ENCODE measurements around the gene CRYBG1.
A peak's percentile ranks its signal among the peaks of the same experiment; 100 is the strongest.

CRYBG1 gene

DNA sequence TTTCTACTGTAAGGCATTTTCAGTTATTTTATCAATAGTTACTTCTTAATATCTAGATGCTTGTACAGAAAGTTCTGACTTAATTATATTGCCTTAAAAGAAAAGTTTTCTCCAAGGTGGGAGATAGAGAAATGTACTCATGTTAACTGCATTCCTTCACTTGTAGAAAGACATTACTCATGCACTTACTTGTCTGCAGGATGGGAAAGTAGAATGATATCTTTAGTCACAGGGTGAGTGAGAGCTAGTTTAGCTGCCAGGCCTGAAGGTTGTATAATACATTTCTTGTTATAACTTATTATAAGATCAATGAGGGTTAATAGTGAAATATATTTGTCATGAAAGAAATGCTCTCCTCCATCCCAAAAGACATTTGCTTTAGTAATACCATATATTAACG is 92.1 kb downstream of the CRYBG1 start:
- Mint-ChIP-seq H3K4me3 (no peak overlapping the region), H3K9me3 (no peaks in the 10 kb centered on the region), H3K27me3 (no peaks in the 10 kb centered on the region), H3K27ac (no peak overlapping the region), H3K4me1 (ENCODE audit: low read depth) (peaks cover 10% of the 10 kb centered on the region), H3K36me3 (ENCODE audit: low read depth) (no peaks in the 10 kb centered on the region)

DNA sequence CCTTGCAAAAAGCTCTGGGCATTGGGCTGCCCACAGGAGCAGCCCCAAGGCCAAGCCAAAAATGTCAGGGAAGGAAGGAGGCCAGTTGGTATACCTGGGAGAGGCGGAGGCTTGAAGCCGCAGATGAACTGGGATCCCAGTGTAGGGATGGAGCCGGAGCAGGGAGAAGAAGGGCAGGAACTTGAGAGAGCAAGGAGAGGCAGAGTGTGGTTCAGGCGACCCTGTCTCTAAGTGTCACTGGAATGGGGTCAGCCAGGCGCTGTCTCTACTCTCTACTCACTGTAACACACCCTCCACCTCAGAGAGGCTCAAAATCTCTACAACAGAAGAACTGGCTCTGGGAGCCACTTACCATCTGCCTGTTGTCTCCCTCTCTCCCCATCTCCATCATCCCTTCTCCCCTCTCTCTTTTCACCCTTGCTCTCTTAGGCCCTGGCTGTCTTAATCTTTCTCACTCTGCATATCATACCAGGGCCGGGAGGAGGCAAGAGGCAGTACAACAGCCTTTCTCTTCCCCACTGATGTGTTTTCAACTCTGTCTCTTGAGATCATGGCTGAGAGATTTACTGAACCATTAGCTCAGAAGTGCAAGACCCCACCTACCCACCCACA is 93.3 kb downstream of the CRYBG1 start:
- Mint-ChIP-seq H3K4me3 (no peak overlapping the region), H3K4me1 (ENCODE audit: low read depth) (no peaks in the 10 kb centered on the region), H3K27me3 (no peaks in the 10 kb centered on the region), H3K27ac (no peak overlapping the region), H3K9me3 (no peaks in the 10 kb centered on the region), H3K36me3 (ENCODE audit: low read depth) (no peaks in the 10 kb centered on the region)

DNA sequence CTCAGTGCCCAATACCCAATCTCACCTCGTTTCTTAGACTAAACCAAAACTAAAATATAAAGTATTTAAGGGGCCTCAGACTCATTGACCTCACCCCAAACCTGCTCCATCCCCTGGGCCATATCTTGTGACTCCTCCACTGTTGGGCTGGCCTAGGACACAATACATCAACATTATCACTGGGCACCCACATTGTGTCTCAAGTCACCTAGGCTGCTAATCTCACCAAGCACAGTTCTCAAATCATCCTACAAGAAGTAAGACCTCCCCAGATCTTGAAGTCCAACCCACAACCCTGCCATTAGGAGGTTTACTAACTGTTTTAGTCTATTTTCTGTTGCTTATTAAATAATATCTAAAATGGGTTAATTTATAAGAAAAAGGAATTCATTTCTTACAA is 96.2 kb downstream of the CRYBG1 start:
- H3K27me3 Mint-ChIP-seq, result no peaks in the 10 kb centered on the region
- no peaks in the 10 kb centered on the region for H3K9me3 Mint-ChIP-seq
- H3K27ac Mint-ChIP-seq, result peak overlapping the region; percentile 4
- H3K4me3 Mint-ChIP-seq, result no peak overlapping the region
- no peaks in the 10 kb centered on the region for H3K36me3 Mint-ChIP-seq (ENCODE audit: low read depth)
- no peaks in the 10 kb centered on the region for H3K4me1 Mint-ChIP-seq (ENCODE audit: low read depth)

DNA sequence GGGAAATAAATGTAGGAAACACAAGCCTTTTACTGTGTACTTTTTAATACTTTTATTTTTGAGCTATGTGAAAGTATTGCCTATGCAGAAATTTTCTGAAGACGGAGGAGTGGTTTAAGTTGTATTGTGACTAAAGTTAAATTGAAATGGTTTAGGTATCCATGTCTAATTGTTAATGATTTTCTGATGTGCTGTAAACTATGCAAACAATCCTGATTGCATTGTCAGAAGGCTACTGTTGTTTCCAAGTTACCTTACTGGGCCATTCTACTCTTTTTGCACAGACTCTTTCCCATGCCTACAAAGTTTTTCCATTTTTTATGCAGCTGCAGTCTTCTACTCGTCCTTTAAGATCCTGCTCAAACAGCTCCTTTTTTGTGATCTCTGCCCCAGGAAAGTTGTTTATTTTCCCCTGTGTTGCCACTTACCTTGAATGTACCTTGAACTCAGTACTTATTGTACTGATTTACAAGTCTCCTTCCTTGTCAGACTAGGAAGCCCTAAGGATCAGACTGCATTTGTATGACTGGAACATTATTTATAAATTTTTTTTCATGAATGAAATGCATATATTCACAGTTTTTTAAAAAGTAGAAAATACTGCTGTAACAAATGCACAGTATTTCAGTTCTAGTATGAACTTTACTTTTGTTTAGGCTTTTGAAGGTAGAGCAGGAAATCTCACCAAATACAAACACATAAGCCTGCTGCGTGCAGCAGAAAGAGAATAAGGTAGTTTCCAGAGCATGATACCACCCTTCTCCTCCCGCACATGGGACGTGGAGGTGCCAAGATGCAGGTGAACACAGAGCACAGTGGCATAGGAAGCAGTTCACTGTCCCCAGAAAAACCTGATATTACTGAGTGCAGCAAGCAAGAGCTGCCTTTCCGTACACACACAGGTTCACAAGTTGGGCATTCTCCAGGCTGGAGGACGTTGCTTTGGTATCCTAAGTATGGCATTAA is 97.8 kb downstream of the CRYBG1 start:
- Mint-ChIP-seq H3K36me3 (ENCODE audit: low read depth) (no peaks in the 10 kb centered on the region), H3K27me3 (no peaks in the 10 kb centered on the region), H3K9me3 (no peaks in the 10 kb centered on the region), H3K4me3 (no peak overlapping the region), H3K4me1 (ENCODE audit: low read depth) (no peaks in the 10 kb centered on the region), H3K27ac (no peak overlapping the region)

DNA sequence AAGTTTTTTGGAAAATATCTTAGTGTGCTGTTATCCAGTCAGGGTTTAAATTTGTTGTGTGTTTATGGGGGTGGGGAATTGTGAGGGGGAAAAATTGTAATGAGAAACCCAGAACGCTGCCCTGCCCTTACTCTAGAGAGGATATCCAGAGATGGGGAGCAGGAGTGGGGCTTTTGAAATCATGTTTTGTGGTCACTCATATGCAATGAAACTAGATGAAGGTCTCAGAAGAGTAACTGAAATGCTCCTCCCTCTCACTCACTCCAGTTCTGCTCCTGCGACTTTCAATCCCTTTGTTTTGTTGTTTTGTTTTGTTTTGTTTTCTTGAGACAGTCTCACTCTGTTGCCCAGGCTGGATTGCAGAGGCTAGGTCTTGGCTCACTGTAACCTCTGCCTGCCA is 100.0 kb downstream of the CRYBG1 start:
- no peak overlapping the region for H3K27ac Mint-ChIP-seq
- H3K4me1 Mint-ChIP-seq (ENCODE audit: low read depth), result no peaks in the 10 kb centered on the region
- no peak overlapping the region for H3K4me3 Mint-ChIP-seq
- no peaks in the 10 kb centered on the region for H3K36me3 Mint-ChIP-seq (ENCODE audit: low read depth)
- H3K27me3 Mint-ChIP-seq, result no peaks in the 10 kb centered on the region
- H3K9me3 Mint-ChIP-seq, result no peaks in the 10 kb centered on the region

DNA sequence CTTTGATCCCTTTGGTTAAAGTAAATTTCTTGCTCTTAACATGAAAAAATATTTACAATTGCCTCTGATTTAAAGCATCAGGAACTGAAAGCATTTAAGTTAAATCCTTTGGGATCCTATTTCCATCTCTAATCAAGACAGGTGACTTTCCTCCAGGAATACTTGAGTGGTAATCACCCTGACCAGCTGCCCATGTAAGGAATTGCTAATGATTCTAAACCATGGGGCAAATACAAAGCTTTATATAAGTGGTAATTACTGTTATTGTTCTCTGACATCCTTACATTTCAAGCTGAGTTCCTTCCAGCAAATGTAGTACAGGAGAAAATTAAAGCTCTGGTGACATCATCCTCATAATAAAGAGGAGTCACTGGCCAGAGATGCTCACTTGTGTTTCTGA is 100.6 kb downstream of the CRYBG1 start:
- no peaks in the 10 kb centered on the region for H3K36me3 Mint-ChIP-seq (ENCODE audit: low read depth)
- H3K4me3 Mint-ChIP-seq, result no peak overlapping the region
- H3K27ac Mint-ChIP-seq, result no peak overlapping the region
- H3K27me3 Mint-ChIP-seq, result peaks cover 2% of the 10 kb centered on the region
- H3K9me3 Mint-ChIP-seq, result no peaks in the 10 kb centered on the region
- no peaks in the 10 kb centered on the region for H3K4me1 Mint-ChIP-seq (ENCODE audit: low read depth)

DNA sequence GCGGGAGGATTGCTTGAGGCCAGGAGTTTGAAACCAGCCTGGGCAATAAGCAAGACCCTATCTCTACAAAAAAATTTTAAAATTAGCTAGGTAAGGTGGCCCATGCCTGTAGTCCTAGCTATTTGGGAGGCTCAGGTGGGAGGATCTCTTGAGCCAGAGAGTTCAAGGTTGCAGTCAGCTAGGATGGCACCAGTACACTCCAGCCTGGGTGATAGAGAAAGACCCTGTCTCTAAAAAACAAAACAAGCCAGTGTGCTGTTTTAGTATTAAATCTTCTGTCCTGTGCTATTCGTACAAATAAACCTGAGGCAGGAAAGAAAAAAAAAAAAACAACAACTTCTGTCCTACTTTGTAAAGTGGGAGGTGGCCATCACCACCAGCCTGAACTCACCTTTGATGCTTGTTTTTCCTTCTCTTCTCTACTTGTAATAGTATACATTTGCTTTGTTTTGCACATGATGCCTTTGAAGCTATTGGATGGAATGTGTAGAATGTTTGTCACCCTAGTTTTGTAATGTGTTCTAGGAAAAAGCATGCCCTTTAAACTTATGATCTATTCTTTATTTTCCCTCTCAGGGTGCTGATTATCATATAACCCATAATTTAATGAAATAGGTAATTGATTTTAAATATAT is 102.5 kb downstream of the CRYBG1 start:
- H3K27me3 Mint-ChIP-seq, result peaks cover 7% of the 10 kb centered on the region
- H3K4me1 Mint-ChIP-seq (ENCODE audit: low read depth), result no peaks in the 10 kb centered on the region
- no peaks in the 10 kb centered on the region for H3K36me3 Mint-ChIP-seq (ENCODE audit: low read depth)
- H3K4me3 Mint-ChIP-seq, result no peak overlapping the region
- H3K27ac Mint-ChIP-seq, result no peak overlapping the region
- no peaks in the 10 kb centered on the region for H3K9me3 Mint-ChIP-seq

DNA sequence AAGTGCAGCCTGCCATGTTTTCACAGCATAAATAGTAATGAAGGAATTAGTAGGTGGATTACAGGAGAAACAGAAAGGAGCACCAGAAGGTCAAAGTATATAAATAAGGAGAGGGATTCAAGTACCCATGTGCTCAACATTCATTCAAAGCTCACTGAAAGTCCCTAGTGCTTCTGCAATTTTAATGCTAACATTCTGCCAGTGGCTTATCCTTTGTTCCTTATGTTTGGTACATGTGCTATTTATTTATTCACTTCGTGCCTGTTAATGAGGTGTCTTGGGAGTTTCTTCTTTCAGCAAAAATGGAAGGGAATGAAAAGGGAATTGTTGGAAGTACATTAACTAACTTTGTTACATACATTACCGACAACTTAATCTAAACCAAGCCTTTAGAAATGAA is 105.7 kb downstream of the CRYBG1 start:
- no peak overlapping the region for H3K27ac Mint-ChIP-seq
- H3K9me3 Mint-ChIP-seq, result no peaks in the 10 kb centered on the region
- H3K4me3 Mint-ChIP-seq, result no peak overlapping the region

DNA sequence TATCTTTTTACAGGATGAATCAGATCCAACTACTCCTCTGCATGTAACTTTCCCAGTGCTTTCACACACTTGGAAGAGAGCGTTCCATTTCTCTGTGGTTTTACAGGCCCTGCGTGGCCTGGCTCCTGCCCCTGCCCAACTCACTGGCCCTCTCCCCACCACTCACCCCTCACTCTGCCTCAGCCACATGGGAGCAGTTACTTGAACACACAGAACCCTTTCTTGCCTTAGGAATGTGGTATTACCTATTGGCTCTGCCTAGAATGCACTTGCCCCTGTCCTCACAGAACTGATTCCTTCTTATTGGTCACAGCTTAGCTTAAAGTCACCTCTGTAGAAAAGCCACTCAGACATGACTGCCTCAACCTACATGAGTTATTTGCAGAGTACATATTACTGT is 108.4 kb downstream of the CRYBG1 start:
- Mint-ChIP-seq H3K27ac (no peak overlapping the region), H3K4me1 (ENCODE audit: low read depth) (no peaks in the 10 kb centered on the region), H3K9me3 (no peaks in the 10 kb centered on the region), H3K4me3 (no peak overlapping the region), H3K27me3 (peaks cover 7% of the 10 kb centered on the region), H3K36me3 (ENCODE audit: low read depth) (no peaks in the 10 kb centered on the region)

More for the DNA sequence above, 105.7 kb downstream of the CRYBG1 start:
- no peaks in the 10 kb centered on the region for H3K36me3 Mint-ChIP-seq (ENCODE audit: low read depth)
- H3K27me3 Mint-ChIP-seq, result peaks cover 7% of the 10 kb centered on the region
- no peaks in the 10 kb centered on the region for H3K4me1 Mint-ChIP-seq (ENCODE audit: low read depth)

DNA sequence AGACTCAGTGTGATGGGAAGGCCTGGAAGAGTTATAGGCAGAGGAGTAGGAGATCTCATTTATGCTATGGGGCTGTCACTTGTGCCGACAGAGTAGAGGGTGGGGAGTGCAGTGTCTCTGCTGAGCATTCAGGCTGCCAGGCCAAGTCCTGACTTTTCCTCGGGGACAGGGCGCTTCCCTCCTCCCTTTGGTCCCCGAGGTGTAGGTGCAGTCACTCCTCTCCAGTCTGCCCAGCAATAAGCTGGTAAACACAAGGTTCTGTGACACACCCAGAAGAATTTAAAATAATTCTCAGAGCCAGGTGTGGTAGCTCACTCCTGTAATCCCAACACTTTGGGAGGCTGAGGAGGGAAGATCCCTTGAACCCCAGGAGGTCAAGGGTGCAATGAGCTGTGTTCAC is 109.4 kb downstream of the CRYBG1 start:
- no peaks in the 10 kb centered on the region for H3K36me3 Mint-ChIP-seq (ENCODE audit: low read depth)
- no peak overlapping the region for H3K27ac Mint-ChIP-seq
- no peaks in the 10 kb centered on the region for H3K4me1 Mint-ChIP-seq (ENCODE audit: low read depth)
- peaks cover 7% of the 10 kb centered on the region for H3K27me3 Mint-ChIP-seq
- H3K4me3 Mint-ChIP-seq, result no peak overlapping the region
- H3K9me3 Mint-ChIP-seq, result no peaks in the 10 kb centered on the region

DNA sequence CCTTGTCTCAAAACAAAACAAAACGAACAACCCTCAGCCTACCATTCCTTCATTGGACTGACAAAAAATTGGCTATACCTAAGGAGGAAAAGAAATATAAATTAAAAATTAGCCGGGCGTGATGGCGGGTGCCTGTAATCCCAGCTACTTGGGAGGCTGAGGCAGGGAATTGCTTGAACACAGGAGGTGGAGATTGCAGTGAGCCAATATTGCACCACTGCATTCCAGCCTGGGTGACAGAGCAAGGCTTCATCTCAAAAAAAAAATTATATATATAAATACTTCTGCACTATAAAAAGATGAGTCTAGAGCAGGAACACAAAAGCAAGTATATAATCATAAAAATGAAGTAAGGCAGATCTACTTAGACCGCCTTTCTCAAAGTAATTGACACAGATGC is 109.8 kb downstream of the CRYBG1 start:
- H3K27ac Mint-ChIP-seq, result no peak overlapping the region
- no peak overlapping the region for H3K4me3 Mint-ChIP-seq
- H3K36me3 Mint-ChIP-seq (ENCODE audit: low read depth), result no peaks in the 10 kb centered on the region
- peaks cover 7% of the 10 kb centered on the region for H3K27me3 Mint-ChIP-seq
- no peaks in the 10 kb centered on the region for H3K4me1 Mint-ChIP-seq (ENCODE audit: low read depth)
- no peaks in the 10 kb centered on the region for H3K9me3 Mint-ChIP-seq

DNA sequence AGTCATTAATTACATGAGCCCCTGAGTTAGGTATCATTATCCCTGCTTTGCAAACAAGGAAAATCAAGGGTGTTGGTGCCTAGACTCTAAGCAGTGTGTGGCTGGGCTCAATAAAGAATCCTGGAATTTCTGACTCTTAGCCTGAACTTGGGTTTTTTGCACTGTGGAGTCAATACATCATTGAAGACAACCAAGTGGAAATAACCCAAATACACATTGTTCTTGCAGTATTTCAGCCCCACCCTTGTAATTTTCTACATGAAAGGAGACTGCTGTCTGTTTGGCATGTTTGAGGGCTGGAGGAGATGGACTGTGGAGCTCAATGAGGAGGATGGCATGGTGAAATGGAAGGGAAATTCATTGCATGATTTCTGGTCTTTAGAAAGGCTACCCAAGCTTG is 110.3 kb downstream of the CRYBG1 start:
- Mint-ChIP-seq H3K4me1 (ENCODE audit: low read depth) (no peaks in the 10 kb centered on the region), H3K27me3 (peaks cover 7% of the 10 kb centered on the region), H3K27ac (no peak overlapping the region), H3K4me3 (no peak overlapping the region), H3K36me3 (ENCODE audit: low read depth) (no peaks in the 10 kb centered on the region), H3K9me3 (no peaks in the 10 kb centered on the region)

DNA sequence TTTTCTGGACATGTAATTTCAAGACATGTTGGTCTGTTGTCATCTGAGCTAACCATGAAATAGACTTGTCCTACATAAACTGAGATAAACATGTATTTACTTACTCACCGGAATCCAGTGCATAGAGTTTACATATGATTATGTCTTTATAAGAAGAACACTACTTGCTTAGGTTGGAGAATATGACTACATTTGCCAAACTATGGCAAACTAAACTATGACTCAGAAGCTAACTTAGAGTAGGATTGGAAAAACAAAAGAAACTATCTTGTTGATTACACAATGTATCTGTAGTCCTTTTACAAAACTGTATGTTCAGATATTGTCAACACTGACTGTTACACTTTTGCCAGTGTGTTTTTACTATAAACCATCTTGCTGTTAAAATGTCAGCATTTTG is 113.3 kb downstream of the CRYBG1 start:
- H3K4me3 Mint-ChIP-seq, result no peak overlapping the region
- H3K36me3 Mint-ChIP-seq (ENCODE audit: low read depth), result no peaks in the 10 kb centered on the region
- no peaks in the 10 kb centered on the region for H3K27me3 Mint-ChIP-seq
- no peak overlapping the region for H3K27ac Mint-ChIP-seq
- H3K4me1 Mint-ChIP-seq (ENCODE audit: low read depth), result no peaks in the 10 kb centered on the region
- H3K9me3 Mint-ChIP-seq, result no peaks in the 10 kb centered on the region

DNA sequence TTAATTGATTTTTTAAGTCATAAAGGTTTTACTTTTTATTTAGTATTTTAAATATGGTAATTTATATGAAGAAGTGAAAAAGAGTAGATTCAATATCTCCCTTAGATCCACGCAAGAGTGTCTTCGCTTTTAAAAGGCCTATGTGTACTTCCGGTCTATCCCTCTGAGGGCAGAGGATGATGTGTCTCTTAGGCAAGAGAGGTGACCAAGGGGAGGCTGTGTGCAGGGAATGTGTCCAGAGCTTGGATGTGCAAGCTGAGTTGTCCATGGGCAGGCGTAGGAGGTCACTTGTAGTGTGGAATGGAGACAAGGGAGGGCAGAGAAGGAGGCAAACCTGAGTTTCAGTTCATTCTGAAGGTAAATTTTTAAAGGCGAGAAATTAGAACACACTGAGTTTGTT is 113.9 kb downstream of the CRYBG1 start:
- Mint-ChIP-seq H3K36me3 (ENCODE audit: low read depth) (no peaks in the 10 kb centered on the region), H3K4me1 (ENCODE audit: low read depth) (no peaks in the 10 kb centered on the region), H3K9me3 (no peaks in the 10 kb centered on the region), H3K4me3 (no peak overlapping the region), H3K27ac (no peak overlapping the region), H3K27me3 (no peaks in the 10 kb centered on the region)

DNA sequence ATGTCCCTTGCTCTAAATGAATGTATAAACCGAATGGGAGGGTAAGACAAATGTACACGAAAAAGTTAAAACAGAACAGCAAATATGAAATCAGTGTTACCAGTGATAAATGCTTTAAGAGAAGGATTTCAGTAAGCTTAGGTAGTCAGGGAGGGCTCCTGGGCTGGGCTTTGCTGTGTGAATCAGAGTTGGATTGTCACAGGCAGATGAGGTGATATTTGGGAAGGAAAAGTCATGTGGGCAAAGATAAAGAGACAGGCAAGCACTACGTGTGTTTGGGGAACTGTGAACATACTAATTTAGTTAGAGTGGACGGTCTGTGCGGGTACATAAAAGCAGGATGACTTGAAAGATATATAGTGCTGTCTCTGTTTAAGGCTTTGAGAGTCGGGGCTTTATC is 114.8 kb downstream of the CRYBG1 start:
- Mint-ChIP-seq H3K27ac (no peak overlapping the region), H3K27me3 (no peaks in the 10 kb centered on the region), H3K4me3 (no peak overlapping the region), H3K36me3 (ENCODE audit: low read depth) (no peaks in the 10 kb centered on the region), H3K4me1 (ENCODE audit: low read depth) (no peaks in the 10 kb centered on the region), H3K9me3 (no peaks in the 10 kb centered on the region)
